Thoracic aorta (tissue), 2 donors: ENCODE results near the gene MAU2. TPM values are rescaled to one million over a fixed set of nuclear protein-coding genes. Genes with fewer than 3 reads are reported as not detected.
A peak's percentile ranks its signal among the peaks of the same experiment; 100 is the strongest.

Source experiments
- ATAC-seq: fragments of 150-250 bp; one replicate; pipeline ENCODE4 v1.8.0; 2017; ENCODE audit warnings: low read depth; ENCODE audit not compliant: insufficient number of reproducible peaks, low FRiP score
- DNase-seq: peaks from one replicate; pipeline ENCODE4 v3.0.0-alpha.2; 2020; ENCODE audit warnings: low spot score
- H3K27ac ChIP-seq, 2 donors: fragments of 200-600 bp; sonication (generic); 1 replicate in 1 of 2; 2 replicates in 1 of 2; pipeline ENCODE4 v1.5.1; 2016; ENCODE audit warnings: mild to moderate bottlenecking in 2 of 2, moderate library complexity in 2 of 2
- H3K27me3 ChIP-seq: fragments of 200-600 bp; sonication (generic); replicated peaks from 2 replicates; pipeline ENCODE4 v1.6.0; 2016; ENCODE audit warnings: mild to moderate bottlenecking; ENCODE audit not compliant: insufficient read depth
- H3K36me3 ChIP-seq: fragments of 200-600 bp; sonication (generic); one replicate; pipeline ENCODE4 v1.5.1; 2016
- H3K4me1 ChIP-seq, 2 donors: fragments of 200-600 bp; sonication (generic); 1 replicate in 1 of 2; 2 replicates in 1 of 2; pipeline versions ENCODE4 v1.5.1 to v1.6.0; 2016; ENCODE audit warnings: low read depth in 2 of 2, mild to moderate bottlenecking in 1 of 2; ENCODE audit not compliant: control insufficient read depth in 1 of 2
- H3K4me3 ChIP-seq: fragments of 200-600 bp; sonication (generic); 2 replicates; pipeline ENCODE4 v1.5.1; 2016; ENCODE audit warnings: mild to moderate bottlenecking
- H3K9me3 ChIP-seq: fragments of 200-600 bp; sonication (generic); 2 replicates; pipeline ENCODE4 v1.5.1; 2016
- total RNA-seq, 2 donors: library from RNA; depleted of rRNA; stranded (reverse); fragments of >200 nt; gene quantifications; one replicate each; pipeline versions ENCODE4 v1.1.0 to v1.2.3, GENCODE V29; 2016
- TF ChIP-seq, protein P1 (sequence below): fragments of 200-600 bp; sonication (generic); IDR thresholded peaks from one replicate; pipeline ENCODE4 v1.5.1; 2019; ENCODE audit warnings: antibody characterized with exemption

MAU2 gene
- total RNA-seq, 2 donors from 2014 or later = 93.9 to 119 TPM

GRCh38 chr19:19338082-19338481 is 17.5 kb downstream of the MAU2 start:
- H3K4me3 ChIP-seq = no peak overlapping the region
- no peak for DNase-seq
- H3K36me3 ChIP-seq = peaks cover 58% of the 10 kb centered on the region
- H3K9me3 ChIP-seq = no peaks in the 10 kb centered on the region
- TF ChIP-seq, protein P1, sequence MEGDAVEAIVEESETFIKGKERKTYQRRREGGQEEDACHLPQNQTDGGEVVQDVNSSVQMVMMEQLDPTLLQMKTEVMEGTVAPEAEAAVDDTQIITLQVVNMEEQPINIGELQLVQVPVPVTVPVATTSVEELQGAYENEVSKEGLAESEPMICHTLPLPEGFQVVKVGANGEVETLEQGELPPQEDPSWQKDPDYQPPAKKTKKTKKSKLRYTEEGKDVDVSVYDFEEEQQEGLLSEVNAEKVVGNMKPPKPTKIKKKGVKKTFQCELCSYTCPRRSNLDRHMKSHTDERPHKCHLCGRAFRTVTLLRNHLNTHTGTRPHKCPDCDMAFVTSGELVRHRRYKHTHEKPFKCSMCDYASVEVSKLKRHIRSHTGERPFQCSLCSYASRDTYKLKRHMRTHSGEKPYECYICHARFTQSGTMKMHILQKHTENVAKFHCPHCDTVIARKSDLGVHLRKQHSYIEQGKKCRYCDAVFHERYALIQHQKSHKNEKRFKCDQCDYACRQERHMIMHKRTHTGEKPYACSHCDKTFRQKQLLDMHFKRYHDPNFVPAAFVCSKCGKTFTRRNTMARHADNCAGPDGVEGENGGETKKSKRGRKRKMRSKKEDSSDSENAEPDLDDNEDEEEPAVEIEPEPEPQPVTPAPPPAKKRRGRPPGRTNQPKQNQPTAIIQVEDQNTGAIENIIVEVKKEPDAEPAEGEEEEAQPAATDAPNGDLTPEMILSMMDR = no peak
- H3K4me1 ChIP-seq = peaks cover 0 to 23% of the 10 kb centered on the region in 2 donors
- H3K27me3 ChIP-seq = no peaks in the 10 kb centered on the region
- H3K27ac ChIP-seq = no peak overlapping the region
- no peak for ATAC-seq

- H3K27ac ChIP-seq = no peak overlapping the region
- ATAC-seq = no peak
- DNase-seq = no peak
- H3K4me3 ChIP-seq = no peak overlapping the region
- TF ChIP-seq, protein P1 = no peak
- no peaks in the 10 kb centered on the region for H3K9me3 ChIP-seq
- peaks cover 0 to 23% of the 10 kb centered on the region in 2 donors for H3K4me1 ChIP-seq
- no peaks in the 10 kb centered on the region for H3K27me3 ChIP-seq
- peaks cover 78% of the 10 kb centered on the region for H3K36me3 ChIP-seq
Measured at GRCh38 chr19:19341026-19341425, 20.4 kb downstream of the MAU2 start.

DNA sequence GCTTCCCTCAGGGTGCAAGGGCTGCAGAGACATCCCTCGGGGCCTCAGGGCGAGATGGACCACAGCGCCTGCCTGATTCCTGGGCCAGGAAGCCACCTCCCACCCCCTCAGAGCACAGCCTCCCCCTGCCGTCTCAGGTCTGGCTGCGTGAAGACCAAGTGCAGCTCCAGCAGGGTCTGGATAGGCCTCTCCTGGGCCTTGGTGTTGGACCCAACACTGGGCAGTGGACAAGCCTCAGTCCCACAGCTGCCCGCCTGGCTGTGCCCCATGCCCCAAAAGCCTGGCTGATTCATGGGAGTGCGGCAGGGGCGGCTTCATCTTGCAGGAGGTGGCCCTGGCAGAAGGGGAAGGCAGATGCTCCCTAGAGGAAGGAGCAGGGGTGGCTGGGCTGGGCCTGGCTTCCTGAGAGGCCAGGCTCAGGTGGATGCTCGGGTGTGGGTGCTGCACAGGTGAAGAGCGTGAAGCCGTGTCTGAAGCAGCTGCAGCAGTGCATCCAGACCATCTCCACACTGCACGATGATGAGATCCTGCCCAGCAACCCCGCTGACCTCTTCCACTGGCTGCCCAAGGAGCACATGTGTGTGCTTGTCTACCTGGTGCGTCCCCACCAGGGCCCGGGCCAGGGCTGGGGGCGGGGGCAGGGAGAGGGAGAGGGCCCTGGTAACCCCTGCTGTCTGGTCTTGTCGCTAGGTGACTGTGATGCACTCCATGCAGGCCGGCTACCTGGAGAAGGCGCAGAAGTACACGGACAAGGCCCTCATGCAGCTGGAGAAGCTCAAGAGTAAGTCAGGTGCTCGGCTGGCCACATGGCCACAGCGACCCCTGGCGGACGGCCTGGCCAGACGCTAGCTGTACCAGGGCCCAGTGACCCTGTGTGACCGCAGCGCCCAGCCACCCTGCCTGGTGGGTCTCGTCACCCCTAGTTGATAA is 21.7 kb downstream of the MAU2 start:
- TF ChIP-seq, protein P1 = peak; percentile 72
- Histone ChIP-seq H3K27ac (no peak overlapping the region), H3K4me3 (no peak overlapping the region), H3K27me3 (no peaks in the 10 kb centered on the region), H3K4me1 (peaks cover 0 to 11% of the 10 kb centered on the region in 2 donors), H3K9me3 (no peaks in the 10 kb centered on the region), H3K36me3 (peaks cover 83% of the 10 kb centered on the region)
- DNase-seq (no peak), ATAC-seq (no peak)

- TF ChIP-seq, protein P1 = no peak
- no peak overlapping the region for H3K4me3 ChIP-seq
- DNase-seq (no peak), ATAC-seq (no peak)
- H3K9me3 ChIP-seq = no peaks in the 10 kb centered on the region
- no peaks in the 10 kb centered on the region for H3K27me3 ChIP-seq
- peaks cover 83% of the 10 kb centered on the region for H3K36me3 ChIP-seq
- H3K4me1 ChIP-seq = peaks cover 0 to 5% of the 10 kb centered on the region in 2 donors
- no peak overlapping the region for H3K27ac ChIP-seq
Measured at GRCh38 chr19:19343016-19343362, 22.4 kb downstream of the MAU2 start.

GRCh38 chr19:19343762-19344161 is 23.1 kb downstream of the MAU2 start:
- H3K9me3 ChIP-seq = no peaks in the 10 kb centered on the region
- peaks cover 82% of the 10 kb centered on the region for H3K36me3 ChIP-seq
- ATAC-seq (no peak), DNase-seq (no peak)
- no peaks in the 10 kb centered on the region for H3K4me1 ChIP-seq
- H3K4me3 ChIP-seq = no peak overlapping the region
- H3K27me3 ChIP-seq = no peaks in the 10 kb centered on the region
- H3K27ac ChIP-seq = no peak overlapping the region
- TF ChIP-seq, protein P1 = no peak
